C4-2B (cell line): ENCODE results near the gene FOXF1.

Experiments
- H3K27ac ChIP-seq: fragments of 450-650 bp; 2 replicates; pipeline ENCODE4 v1.5.1; 2017
- ZFX ChIP-seq: fragments of 450-650 bp; IDR thresholded peaks from 2 replicates; pipeline ENCODE4 v1.6.1; 2017
- TF ChIP-seq, protein P1 (sequence below): fragments of 450-650 bp; conservative IDR thresholded peaks from 2 replicates; pipeline ENCODE4 v1.5.1; 2017; ENCODE audit warnings: mild to moderate bottlenecking

Gene FOXF1

DNA sequence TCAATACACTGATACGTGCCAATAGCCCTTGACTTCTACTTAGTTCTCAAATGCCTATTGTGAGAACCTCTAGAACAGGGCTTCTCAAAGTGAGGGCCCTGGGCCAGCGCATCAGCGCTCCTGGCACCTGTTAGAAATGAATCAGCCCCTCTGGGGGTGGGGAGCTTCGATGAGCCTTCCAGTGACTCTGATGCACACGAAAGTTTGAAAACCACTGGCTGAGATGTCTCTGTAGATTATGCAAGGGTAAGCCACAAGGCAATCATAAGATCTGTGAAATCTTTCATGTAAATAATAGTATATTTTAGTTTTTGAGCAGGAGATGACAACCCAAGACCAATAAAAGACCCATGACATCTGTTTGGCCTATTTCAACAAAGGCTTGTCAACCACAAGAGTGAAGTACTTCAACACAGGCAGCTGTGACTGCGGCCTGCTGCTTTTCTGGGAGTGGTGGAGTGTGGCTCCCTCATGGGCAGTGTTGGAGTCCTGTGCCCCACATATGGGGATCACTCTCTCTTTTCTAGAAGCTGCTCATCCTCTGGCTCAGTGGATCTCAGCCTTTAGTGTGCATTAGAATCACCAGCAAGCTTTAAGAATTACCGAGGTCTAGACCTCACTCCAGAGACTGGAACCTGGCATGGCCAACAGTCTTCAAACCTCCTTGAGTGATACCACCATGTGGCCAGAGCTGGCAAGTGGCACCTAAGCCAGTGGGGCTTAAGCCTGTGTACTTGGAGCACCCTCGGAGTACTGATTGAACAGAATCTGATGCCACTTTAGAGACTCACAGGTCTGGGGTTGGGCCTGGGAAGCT is 39.0 kb downstream of the FOXF1 start:
- TF ChIP-seq, protein P1, sequence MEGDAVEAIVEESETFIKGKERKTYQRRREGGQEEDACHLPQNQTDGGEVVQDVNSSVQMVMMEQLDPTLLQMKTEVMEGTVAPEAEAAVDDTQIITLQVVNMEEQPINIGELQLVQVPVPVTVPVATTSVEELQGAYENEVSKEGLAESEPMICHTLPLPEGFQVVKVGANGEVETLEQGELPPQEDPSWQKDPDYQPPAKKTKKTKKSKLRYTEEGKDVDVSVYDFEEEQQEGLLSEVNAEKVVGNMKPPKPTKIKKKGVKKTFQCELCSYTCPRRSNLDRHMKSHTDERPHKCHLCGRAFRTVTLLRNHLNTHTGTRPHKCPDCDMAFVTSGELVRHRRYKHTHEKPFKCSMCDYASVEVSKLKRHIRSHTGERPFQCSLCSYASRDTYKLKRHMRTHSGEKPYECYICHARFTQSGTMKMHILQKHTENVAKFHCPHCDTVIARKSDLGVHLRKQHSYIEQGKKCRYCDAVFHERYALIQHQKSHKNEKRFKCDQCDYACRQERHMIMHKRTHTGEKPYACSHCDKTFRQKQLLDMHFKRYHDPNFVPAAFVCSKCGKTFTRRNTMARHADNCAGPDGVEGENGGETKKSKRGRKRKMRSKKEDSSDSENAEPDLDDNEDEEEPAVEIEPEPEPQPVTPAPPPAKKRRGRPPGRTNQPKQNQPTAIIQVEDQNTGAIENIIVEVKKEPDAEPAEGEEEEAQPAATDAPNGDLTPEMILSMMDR = no peak
- TF ChIP-seq ZFX = no peak
- H3K27ac ChIP-seq = no peak overlapping the region

DNA sequence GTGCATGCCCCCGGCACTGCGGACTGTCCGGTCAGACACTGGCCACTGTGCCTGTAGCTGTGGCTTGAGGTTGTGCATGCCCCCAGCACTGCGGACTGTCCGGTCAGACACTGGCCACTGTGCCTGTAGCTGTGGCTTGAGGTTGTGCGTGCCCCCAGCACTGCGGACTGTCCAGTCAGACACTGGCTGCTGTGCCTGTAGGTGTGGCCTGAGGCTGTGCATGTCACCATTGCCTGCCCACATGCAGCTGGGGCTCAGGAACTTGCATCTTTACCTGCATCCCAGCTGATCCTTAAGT is 39.5 kb downstream of the FOXF1 start:
- TF ChIP-seq ZFX = no peak
- TF ChIP-seq, protein P1 = no peak
- no peak overlapping the region for H3K27ac ChIP-seq

DNA sequence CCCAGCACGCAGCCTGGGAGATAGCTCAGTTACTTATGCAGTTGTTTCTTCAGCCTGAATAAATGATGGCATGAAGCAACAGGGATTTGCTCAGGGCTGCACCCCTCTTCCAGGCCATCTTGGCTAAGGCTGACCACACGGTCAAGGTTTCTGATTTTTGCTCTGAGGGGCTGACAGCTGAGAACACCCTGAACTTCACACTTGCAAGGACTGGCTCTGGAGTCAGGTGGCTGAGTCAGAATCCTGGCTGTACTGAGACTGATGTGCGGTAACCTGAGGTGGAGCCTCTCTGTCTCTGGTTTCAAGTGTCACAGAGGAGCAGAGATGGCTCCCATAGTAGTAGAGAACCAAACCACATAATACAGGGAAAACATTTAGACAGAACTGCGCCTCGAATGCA is 40.0 kb downstream of the FOXF1 start:
- TF ChIP-seq, protein P1 = no peak
- no peak for TF ChIP-seq ZFX
- H3K27ac ChIP-seq = no peak overlapping the region

DNA sequence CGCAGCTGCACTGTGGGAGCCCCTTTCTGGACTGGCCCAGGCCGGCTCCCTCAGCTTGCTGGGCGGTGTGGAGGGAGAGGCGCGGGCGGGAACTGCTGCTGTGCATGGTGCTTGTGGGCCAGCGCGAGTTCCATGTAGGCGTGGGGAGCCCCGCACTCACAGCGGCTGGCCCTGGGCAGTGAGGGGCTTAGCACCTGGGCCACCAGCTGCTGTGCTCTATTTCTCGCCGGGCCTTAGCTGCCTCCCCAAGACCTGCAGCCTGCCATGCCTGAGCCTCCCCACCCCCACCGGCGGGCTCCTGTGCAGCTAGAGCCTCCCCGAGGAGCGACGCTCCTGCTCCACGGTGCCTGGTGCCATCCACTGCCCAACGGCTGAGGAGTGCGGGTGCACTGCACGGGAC is 43.0 kb downstream of the FOXF1 start:
- H3K27ac ChIP-seq = no peak overlapping the region
- TF ChIP-seq, protein P1 = no peak
- no peak for TF ChIP-seq ZFX

DNA sequence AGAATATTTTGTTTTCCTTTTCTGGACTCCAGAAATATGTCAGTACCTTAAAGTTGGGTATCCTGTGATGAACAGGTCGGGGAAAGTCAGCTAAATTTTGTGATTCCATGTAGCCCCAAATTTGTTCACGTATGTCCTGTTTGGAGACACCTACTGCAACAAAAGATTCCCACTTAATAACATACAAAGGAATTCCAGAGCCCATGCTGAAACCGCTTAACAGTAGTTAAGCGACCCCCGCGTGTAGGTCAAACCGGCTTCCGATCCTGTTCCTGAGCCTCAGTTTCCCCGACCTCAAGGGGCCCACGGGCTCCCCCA is 44.2 kb downstream of the FOXF1 start:
- H3K27ac ChIP-seq = peak overlapping the region; percentile 88
- TF ChIP-seq, protein P1 = no peak
- no peak for TF ChIP-seq ZFX

DNA sequence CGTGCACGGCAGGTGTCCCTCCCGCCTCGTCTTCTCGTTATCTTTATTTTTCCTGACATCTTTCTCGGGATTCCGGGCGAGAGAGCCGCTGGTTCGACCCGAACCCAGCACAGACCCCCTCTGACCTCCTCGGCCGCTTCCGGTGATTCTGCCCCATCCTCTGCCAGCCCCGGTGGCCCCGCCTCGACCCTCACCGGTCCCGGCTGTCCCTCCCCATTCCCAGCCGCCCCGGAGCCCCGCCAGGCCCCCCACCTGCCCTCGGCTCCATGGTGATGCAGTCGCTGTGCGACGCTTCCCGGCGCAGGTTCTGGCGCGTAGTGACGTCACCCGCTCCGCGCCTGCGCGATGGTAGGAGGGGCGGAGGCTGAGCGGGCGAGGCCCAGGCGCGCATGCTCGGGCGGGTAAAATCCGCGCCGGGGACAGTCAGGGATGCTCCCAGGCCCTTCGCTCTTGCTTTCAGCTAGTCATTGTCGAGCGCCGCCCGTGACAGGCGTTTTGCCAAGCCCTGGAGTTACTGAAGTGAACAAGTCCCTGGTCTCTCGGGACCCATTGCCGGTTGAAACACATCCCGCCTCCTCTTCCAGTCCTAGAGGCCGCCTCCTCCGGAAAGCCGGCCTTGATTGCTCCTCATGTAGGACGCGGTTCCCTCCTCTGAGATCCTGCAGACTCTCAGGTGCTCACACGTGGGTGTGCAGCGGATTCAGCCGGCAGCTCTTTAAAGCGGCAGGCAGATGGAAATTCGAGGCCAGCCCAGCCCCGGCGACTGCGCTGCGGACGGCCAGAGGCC is 44.8 kb downstream of the FOXF1 start, which contains the start of gene MTHFSD:
Gene MTHFSD (minus strand): TSS at position 319 of the 787 bp plus-strand sequence. CDS start 51 bp downstream, at position 268.
- peak within 1 kb of the TSS; percentile 88 for H3K27ac ChIP-seq
- peak; percentile 59; the same call in 1 of the 2 replicates for TF ChIP-seq ZFX
- TF ChIP-seq, protein P1 = no peak

DNA sequence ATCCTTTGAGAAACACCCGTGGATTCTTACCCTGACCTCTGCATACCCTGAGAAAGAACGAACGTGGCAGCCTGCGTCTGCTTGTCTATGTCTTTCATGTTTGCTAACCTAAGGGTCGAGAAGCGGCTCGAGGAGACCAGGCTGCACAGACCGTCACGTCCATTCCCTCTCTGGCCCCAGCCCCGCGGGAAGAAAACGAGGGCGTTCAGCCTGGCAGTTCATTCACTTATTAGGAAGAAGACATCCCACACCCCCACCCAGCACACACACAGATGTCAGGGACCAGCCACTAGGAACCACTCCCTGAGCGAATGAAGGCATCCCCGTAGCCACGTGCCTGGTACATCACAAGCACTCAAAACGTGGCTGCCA is 45.4 kb downstream of the FOXF1 start:
- TF ChIP-seq ZFX = no peak
- TF ChIP-seq, protein P1 = no peak
- H3K27ac ChIP-seq = peak overlapping the region; percentile 88
